H1 (cell line): ENCODE results near the gene CLDN4. TPM values are rescaled to one million over a fixed set of nuclear protein-coding genes. Genes with fewer than 3 reads are reported as not detected.

Experiments used
- CTCF ChIA-PET: fragments of 300-600 bp; sonication (Branson Sonifier 250); formaldehyde crosslinking; loops from one replicate; lab custom pipeline; 2021; ENCODE audit not compliant: partially characterized antibody; lab: Charles Lee
- POLR2A ChIA-PET: fragments of 300-600 bp; sonication (Branson Sonifier 250); formaldehyde crosslinking; loops from one replicate; lab custom pipeline; 2021; ENCODE audit warnings: inconsistent platforms; ENCODE audit not compliant: partially characterized antibody; lab: Charles Lee
- DNase-seq, 2 experiments: peaks; one replicate each; pipeline versions ENCODE4 v3.0.0 to v3.0.0-alpha.2; 2010 to 2022; ENCODE audit warnings: low spot score in 2 of 2, low read depth in 1 of 2, mixed read lengths in 1 of 2
- FAIRE-seq: peaks from 2 replicates; lab custom pipeline; 2011; peaks lifted over from hg19 to GRCh38; lab: Jason Lieb, UNC
- H2AFZ ChIP-seq: 2 replicates; pipeline ENCODE4 v1.8.1; 2012; ENCODE audit warnings: low read length, inconsistent platforms
- H2AK5ac ChIP-seq: 2 replicates; pipeline ENCODE4 v1.6.1; 2013; ENCODE audit warnings: low read depth, low read length
- H2BK120ac ChIP-seq: replicated peaks from 2 replicates; pipeline ENCODE3; 2013; ENCODE audit warnings: low read depth, low read length, inconsistent platforms
- H2BK12ac ChIP-seq: 2 replicates; pipeline ENCODE4 v1.6.1; 2013; ENCODE audit warnings: low read depth, low read length
- H2BK15ac ChIP-seq: 2 replicates; pipeline ENCODE4 v1.6.1; 2013; ENCODE audit warnings: low read length
- H2BK20ac ChIP-seq: 2 replicates; pipeline ENCODE4 v1.6.1; 2013; ENCODE audit warnings: low read length
- H2BK5ac ChIP-seq: 2 replicates; pipeline ENCODE4 v1.6.1; 2013; ENCODE audit warnings: low read depth, low read length
- H3K14ac ChIP-seq: 2 replicates; pipeline ENCODE4 v1.6.1; 2013; ENCODE audit warnings: inconsistent platforms; ENCODE audit not compliant: insufficient read length
- H3K18ac ChIP-seq: 2 replicates; pipeline ENCODE4 v1.6.1; 2013; ENCODE audit warnings: low read length; ENCODE audit errors: extremely low read depth
- H3K23ac ChIP-seq: 2 replicates; pipeline ENCODE4 v1.6.1; 2013; ENCODE audit warnings: inconsistent platforms; ENCODE audit not compliant: insufficient read length
- H3K23me2 ChIP-seq: 2 replicates; pipeline ENCODE4 v1.6.1; 2013; ENCODE audit warnings: low read depth, low read length
- H3K27ac ChIP-seq: 2 replicates; pipeline ENCODE4 v1.6.1; 2011; ENCODE audit warnings: low read depth, low read length, inconsistent platforms
- H3K27me3 ChIP-seq, 4 experiments: replicated peaks in 1 of 4; 1 replicate in 1 of 4; 2 replicates in 3 of 4; pipeline versions ENCODE4 v1.6.1 to v1.8.1; 2011 to 2013; ENCODE audit warnings: low read length in 3 of 4, mild to moderate bottlenecking in 3 of 4, inconsistent platforms in 2 of 4, mixed read lengths in 2 of 4, moderate library complexity in 1 of 4; ENCODE audit not compliant: control insufficient read depth in 3 of 4, insufficient read depth in 3 of 4; ENCODE audit errors: extremely low read depth in 1 of 4
- H3K36me3 ChIP-seq, 4 experiments: 2 replicates each; pipeline versions ENCODE4 v1.6.1 to v1.8.1; 2011 to 2013; ENCODE audit warnings: mild to moderate bottlenecking in 4 of 4, low read length in 3 of 4, moderate library complexity in 2 of 4, control low read depth in 1 of 4, inconsistent platforms in 1 of 4; ENCODE audit not compliant: insufficient read depth in 4 of 4, control insufficient read depth in 2 of 4
- H3K4ac ChIP-seq: replicated peaks from 2 replicates; pipeline ENCODE3; 2013; ENCODE audit warnings: low read length, low read depth, mixed read lengths, inconsistent platforms; ENCODE audit not compliant: insufficient read length
- H3K4me1 ChIP-seq, 4 experiments: replicated peaks in 1 of 4; 1 replicate in 1 of 4; 2 replicates in 3 of 4; pipeline versions ENCODE4 v1.6.1 to v1.8.1; 2011 to 2013; ENCODE audit warnings: low read length in 3 of 4, inconsistent platforms in 2 of 4, mixed read lengths in 1 of 4; ENCODE audit not compliant: insufficient read depth in 4 of 4, control insufficient read depth in 3 of 4
- H3K4me2 ChIP-seq, 2 experiments: 2 replicates each; pipeline versions ENCODE4 v1.6.1 to v1.8.1; 2011 to 2013; ENCODE audit warnings: low read depth in 2 of 2, low read length in 2 of 2, control low read depth in 1 of 2, inconsistent platforms in 1 of 2, mild to moderate bottlenecking in 1 of 2; ENCODE audit not compliant: insufficient read depth in 1 of 2
- H3K4me3 ChIP-seq, 4 experiments: fragments of 200-600, 300-600 bp in 1 of 4; sonication (generic), shearing (Covaris generic), sonication (Bioruptor Twin) in 1 of 4; 2 replicates each; pipeline versions ENCODE4 v1.5.1 to v1.8.1; 2011 to 2016; ENCODE audit warnings: low read length in 4 of 4, low read depth in 3 of 4, control low read depth in 2 of 4, inconsistent platforms in 2 of 4, mild to moderate bottlenecking in 2 of 4, mixed read lengths in 1 of 4, moderate library complexity in 1 of 4; ENCODE audit not compliant: insufficient read depth in 2 of 4; ENCODE audit errors: extremely low read depth in 1 of 4
- H3K56ac ChIP-seq: replicated peaks from 2 replicates; pipeline ENCODE3; 2013; ENCODE audit warnings: low read depth, mild to moderate bottlenecking, mixed read lengths, low read length, inconsistent platforms; ENCODE audit not compliant: insufficient read length
- H3K79me1 ChIP-seq: 2 replicates; pipeline ENCODE4 v1.6.1; 2013; ENCODE audit warnings: low read depth, low read length, control low read depth
- H3K79me2 ChIP-seq, 2 experiments: 2 replicates each; pipeline versions ENCODE4 v1.6.1 to v1.8.1; 2012 to 2013; ENCODE audit warnings: low read length in 2 of 2, mild to moderate bottlenecking in 2 of 2, inconsistent platforms in 1 of 2; ENCODE audit not compliant: insufficient read depth in 2 of 2, control insufficient read depth in 1 of 2
- H3K9ac ChIP-seq, 4 experiments: replicated peaks in 1 of 4; 1 replicate in 1 of 4; 2 replicates in 3 of 4; pipeline versions ENCODE4 v1.6.1 to v1.8.1; 2011 to 2013; ENCODE audit warnings: low read depth in 3 of 4, low read length in 3 of 4, control low read depth in 2 of 4, mild to moderate bottlenecking in 2 of 4, moderate library complexity in 2 of 4, inconsistent platforms in 1 of 4; ENCODE audit errors: extremely low read depth in 1 of 4
- H3K9me3 ChIP-seq, 2 experiments: 2 replicates each; pipeline versions ENCODE4 v1.6.1 to v1.8.1; 2012 to 2013; ENCODE audit warnings: mild to moderate bottlenecking in 2 of 2, moderate library complexity in 2 of 2, control low read depth in 1 of 2, inconsistent platforms in 1 of 2, low read depth in 1 of 2, low read length in 1 of 2, mixed read lengths in 1 of 2; ENCODE audit not compliant: insufficient read depth in 2 of 2
- H4K20me1 ChIP-seq, 2 experiments: replicated peaks in 1 of 2; 2 replicates each; pipeline versions ENCODE3 to v1.8.1; 2011 to 2013; ENCODE audit warnings: inconsistent platforms in 2 of 2, low read length in 2 of 2, mild to moderate bottlenecking in 1 of 2; ENCODE audit not compliant: insufficient read depth in 2 of 2, control insufficient read depth in 1 of 2
- H4K5ac ChIP-seq: 2 replicates; pipeline ENCODE4 v1.6.1; 2013; ENCODE audit warnings: low read length, low read depth, mixed read lengths, inconsistent platforms; ENCODE audit not compliant: insufficient read length
- H4K8ac ChIP-seq: 2 replicates; pipeline ENCODE4 v1.8.0; 2013; ENCODE audit warnings: mild to moderate bottlenecking, moderate library complexity, low read length, inconsistent platforms; ENCODE audit not compliant: insufficient read depth; ENCODE audit errors: extremely low read depth
- H4K91ac ChIP-seq: replicated peaks from 2 replicates; pipeline ENCODE3; 2013; ENCODE audit warnings: low read length, mixed read lengths, inconsistent platforms; ENCODE audit not compliant: insufficient read length
- HDAC6 ChIP-seq: IDR thresholded peaks from one replicate; pipeline ENCODE4 v1.7.1; 2012; ENCODE audit warnings: low read depth, mild to moderate bottlenecking, inconsistent platforms, low read length, moderate library complexity
- POLR2A ChIP-seq, 2 experiments: IDR thresholded peaks; 1 replicate in 1 of 2; 2 replicates in 1 of 2; pipeline ENCODE4 v1.6.1; 2011; ENCODE audit warnings: low read depth in 2 of 2, low read length in 2 of 2, mild to moderate bottlenecking in 2 of 2; ENCODE audit errors: control extremely low read depth in 1 of 2
- POU5F1 ChIP-seq: IDR thresholded peaks from 2 replicates; pipeline ENCODE4 v1.6.1; 2011; ENCODE audit warnings: low read depth, mild to moderate bottlenecking, low read length, moderate library complexity
- SP1 ChIP-seq: IDR thresholded peaks from 2 replicates; pipeline ENCODE4 v1.6.1; 2011; ENCODE audit warnings: low read depth, low read length
- SP2 ChIP-seq: IDR thresholded peaks from 2 replicates; pipeline ENCODE4 v1.6.1; 2012; ENCODE audit warnings: mild to moderate bottlenecking, low read length, inconsistent platforms
- TCF12 ChIP-seq: IDR thresholded peaks from 2 replicates; pipeline ENCODE4 v1.6.1; 2011; ENCODE audit warnings: low read depth, mild to moderate bottlenecking, low read length
- WGBS, 2 experiments: shearing (Covaris generic) in 1 of 2; methylation state at CpG; one replicate each; pipeline versions ENCODE4 v1.1.6 to v1.1.7; 2013 to 2015; ENCODE audit warnings: low lambda C conversion rate in 2 of 2, mixed read lengths in 2 of 2, inconsistent platforms in 1 of 2, low coverage in 1 of 2, missing lambda C conversion rate in 1 of 2; ENCODE audit not compliant: insufficient replicate concordance in 2 of 2, insufficient coverage in 1 of 2, insufficient read length in 1 of 2; ENCODE audit errors: extremely low coverage in 1 of 2, missing lambda C conversion rate in 1 of 2; 5-methylcytosine and 5-hydroxymethylcytosine counted together
- polyA plus RNA-seq, 7 experiments: library from polyadenylated mRNA; depleted of rRNA in 3 of 7; stranded (reverse) in 5 of 7; unstranded in 2 of 7; fragments of >200 nt in 5 of 7; fragments of 200-250 nt in 2 of 7; gene quantifications; 1 replicate in 5 of 7; 2 replicates in 1 of 7; 4 replicates in 1 of 7; pipeline versions ENCODE4 v1.2.1 to v1.2.3, GENCODE V29; 2011 to 2013; ENCODE audit warnings: missing spikeins in 2 of 7, mixed read lengths in 2 of 7
- total RNA-seq: library from RNA; stranded (reverse); fragmentation: NEBNext Ultra II Directional; extraction: Animal tissue kit (Norgen Biotek cat#: 25700); gene quantifications from 2 replicates; pipeline ENCODE4 v1.2.1, GENCODE V29; 2021
- TF ChIP-seq, protein P1 (sequence below): IDR thresholded peaks from 2 replicates; pipeline ENCODE4 v1.6.1; 2012; ENCODE audit warnings: inconsistent platforms
- TF ChIP-seq, protein P2 (sequence below): IDR thresholded peaks from 2 replicates; pipeline ENCODE4 v1.6.1; 2012; ENCODE audit warnings: low read length, inconsistent platforms

The CLDN4 gene
- total and polyA plus RNA-seq, 2 of the 8 experiments (the other 6 are each of a cell fraction or from before 2014, with no cell fraction given): 28.0 to 69.3 TPM

DNA sequence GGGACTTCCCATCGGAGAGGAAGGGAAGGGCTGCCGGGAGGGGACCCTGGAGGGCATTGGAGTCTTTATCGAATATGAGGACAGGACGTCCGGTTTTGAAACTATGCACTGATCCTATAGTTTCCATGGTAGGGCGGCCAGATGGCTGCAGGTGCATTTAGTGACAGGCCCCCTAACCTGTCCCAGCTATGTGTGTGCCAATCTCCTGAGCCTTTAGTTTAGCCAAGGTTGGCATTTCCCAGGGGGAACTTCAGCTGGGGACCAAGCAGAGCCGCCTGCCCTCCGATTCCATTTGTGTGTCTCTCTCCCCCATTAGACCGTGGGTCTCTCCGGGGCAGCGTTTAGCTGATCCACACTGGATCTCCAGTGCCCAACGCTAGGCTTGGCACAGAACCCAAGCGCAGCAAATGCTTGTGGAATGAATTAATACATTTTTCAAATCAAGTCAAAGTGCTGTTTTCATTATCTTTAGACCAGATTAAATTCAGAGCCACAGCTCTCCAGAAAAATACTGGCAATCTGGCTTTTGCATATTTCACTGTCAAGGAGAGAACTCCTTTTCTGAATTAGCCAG is 50.0 kb downstream of the CLDN4 start:
- no peak overlapping the region for H2BK20ac ChIP-seq
- no peaks in the 10 kb centered on the region for H4K20me1 ChIP-seq
- no peak overlapping the region for H4K91ac ChIP-seq
- 89% methylated on average over 13 of the region's 13 CpGs; no CpG with 5 or more reads in 1 of the 2 experiments for WGBS, 2 experiments
- POLR2A ChIA-PET: interaction anchor here (2.2 kb wide), 1 partner anchor 22 kb away, joined by 8 read pairs; no protein-coding TSS in a partner anchor
- H3K79me2 ChIP-seq: no peaks in the 10 kb centered on the region
- no peaks in the 10 kb centered on the region for H3K79me1 ChIP-seq
- no peak overlapping the region for H3K18ac ChIP-seq
- H4K8ac ChIP-seq: no peak overlapping the region
- H3K4me2 ChIP-seq: no peak overlapping the region
- no peak overlapping the region for H3K27ac ChIP-seq
- H3K23me2 ChIP-seq: no peaks in the 10 kb centered on the region
- H2AFZ ChIP-seq: no peak overlapping the region
- H3K4me1 ChIP-seq: no peaks in the 10 kb centered on the region
- H3K4ac ChIP-seq: no peak overlapping the region
- no peak for TF ChIP-seq SP2
- no peak for TF ChIP-seq HDAC6
- TF ChIP-seq, protein P1, sequence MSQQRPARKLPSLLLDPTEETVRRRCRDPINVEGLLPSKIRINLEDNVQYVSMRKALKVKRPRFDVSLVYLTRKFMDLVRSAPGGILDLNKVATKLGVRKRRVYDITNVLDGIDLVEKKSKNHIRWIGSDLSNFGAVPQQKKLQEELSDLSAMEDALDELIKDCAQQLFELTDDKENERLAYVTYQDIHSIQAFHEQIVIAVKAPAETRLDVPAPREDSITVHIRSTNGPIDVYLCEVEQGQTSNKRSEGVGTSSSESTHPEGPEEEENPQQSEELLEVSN: no peak
- TF ChIP-seq, protein P2, sequence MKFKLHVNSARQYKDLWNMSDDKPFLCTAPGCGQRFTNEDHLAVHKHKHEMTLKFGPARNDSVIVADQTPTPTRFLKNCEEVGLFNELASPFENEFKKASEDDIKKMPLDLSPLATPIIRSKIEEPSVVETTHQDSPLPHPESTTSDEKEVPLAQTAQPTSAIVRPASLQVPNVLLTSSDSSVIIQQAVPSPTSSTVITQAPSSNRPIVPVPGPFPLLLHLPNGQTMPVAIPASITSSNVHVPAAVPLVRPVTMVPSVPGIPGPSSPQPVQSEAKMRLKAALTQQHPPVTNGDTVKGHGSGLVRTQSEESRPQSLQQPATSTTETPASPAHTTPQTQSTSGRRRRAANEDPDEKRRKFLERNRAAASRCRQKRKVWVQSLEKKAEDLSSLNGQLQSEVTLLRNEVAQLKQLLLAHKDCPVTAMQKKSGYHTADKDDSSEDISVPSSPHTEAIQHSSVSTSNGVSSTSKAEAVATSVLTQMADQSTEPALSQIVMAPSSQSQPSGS: no peak
- no peak for TF ChIP-seq TCF12
- no peak for TF ChIP-seq POLR2A (IDR thresholded peaks at IDR 0.05; ENCODE audit: control extremely low read depth in 1 of 2, low read depth in 2 of 2, low read length in 2 of 2)
- no peak for TF ChIP-seq POU5F1
- TF ChIP-seq SP1: no peak
- TF ChIP-seq, all 59 proteins: peak for 0
- no peak overlapping the region for H3K23ac ChIP-seq
- DNase-seq: no peak
- H3K4me3 ChIP-seq: no peak overlapping the region
- no peaks in the 10 kb centered on the region for H3K36me3 ChIP-seq
- H3K14ac ChIP-seq: no peak overlapping the region
- no peak overlapping the region for H2BK12ac ChIP-seq
- H2BK15ac ChIP-seq: no peak overlapping the region
- CTCF ChIA-PET: interaction anchor here (0.6 to 6.5 kb wide), 9 partner anchors 10 to 274 kb away, joined by 3 to 34 read pairs (median 3); partner anchors contain the start of gene ELN
- no peak overlapping the region for H2BK5ac ChIP-seq
- H2AK5ac ChIP-seq: no peak overlapping the region
- H4K5ac ChIP-seq: no peak overlapping the region
- H2BK120ac ChIP-seq: no peak overlapping the region
- FAIRE-seq: no peak
- no peaks in the 10 kb centered on the region for H3K27me3 ChIP-seq
- no peaks in the 10 kb centered on the region for H3K9me3 ChIP-seq
- H3K9ac ChIP-seq: no peak overlapping the region
- H3K56ac ChIP-seq: no peak overlapping the region
